Activated CD4-positive, alpha-beta T cell treated with anti-CD3 and anti-CD28 coated beads, Interleukin-2, amount 50 U/mL, for 48 hours (primary cell): Measurements from ENCODE around the gene AGBL4.
A peak's percentile ranks its signal among the peaks of the same experiment; 100 is the strongest.

Source experiments
- DNase-seq, 2 experiments: peaks; one replicate each; pipeline ENCODE4 v3.0.0-alpha.2; 2020

AGBL4 gene

DNA sequence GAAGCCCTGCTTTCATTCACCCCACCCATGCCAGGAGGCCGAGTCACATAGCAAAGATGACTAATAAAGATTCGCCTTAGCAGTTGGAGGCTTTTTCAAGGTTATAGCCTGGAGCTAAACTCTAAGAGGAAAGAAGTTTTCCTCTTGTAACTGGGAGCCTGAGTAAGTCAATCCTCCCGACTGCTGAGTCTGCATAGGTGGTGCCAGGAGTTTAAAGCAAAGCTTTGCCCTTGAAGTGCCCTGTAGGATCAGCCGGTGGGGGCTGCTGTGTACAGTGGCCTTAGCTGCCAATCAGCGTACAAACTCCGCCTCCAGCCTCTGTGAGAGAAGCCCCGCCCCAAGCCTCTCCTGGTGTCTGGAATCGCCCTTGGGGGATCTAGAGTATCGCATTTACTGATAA, 1404.2 kb downstream of the AGBL4 start:
- DNase-seq: no peak

DNA sequence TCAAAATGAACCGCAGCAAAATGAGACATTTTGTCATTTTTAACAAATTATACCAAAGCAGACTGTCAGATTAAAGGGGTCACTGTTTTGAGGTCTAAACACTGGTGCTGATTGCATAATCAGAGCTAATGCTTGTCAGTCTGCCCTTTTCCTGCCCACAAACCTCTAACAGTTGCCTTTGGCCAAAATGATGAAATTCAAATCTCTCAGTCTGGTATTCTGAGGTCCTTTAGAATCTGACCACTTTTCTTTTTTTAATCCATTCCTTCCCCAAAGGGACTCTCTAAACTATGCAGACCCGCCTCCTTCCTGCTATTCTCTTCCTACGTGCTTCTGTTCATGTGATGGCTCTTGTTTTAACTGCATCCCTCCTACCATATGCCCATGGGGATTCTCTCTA, 1406.5 kb downstream of the AGBL4 start:
- no peak for DNase-seq

DNA sequence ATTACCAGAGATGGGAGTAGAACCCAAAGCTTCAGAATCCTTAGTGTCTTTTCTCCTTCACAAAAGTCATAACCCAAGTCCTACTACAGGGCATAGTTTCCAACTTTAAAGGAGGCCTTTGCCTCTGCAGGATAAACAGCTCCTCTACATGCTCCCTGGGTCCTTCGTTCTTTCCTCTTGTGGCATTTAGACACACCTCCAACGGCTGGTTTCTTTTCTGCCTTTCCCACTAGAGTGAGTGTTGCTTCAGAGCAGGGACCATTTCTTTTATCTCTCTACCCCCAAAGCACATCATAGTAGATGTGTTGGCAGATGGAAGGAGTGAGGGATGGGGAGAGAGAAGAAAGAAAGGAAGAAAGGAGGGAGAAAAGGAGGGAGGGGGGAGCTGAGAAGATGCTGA, 1407.0 kb downstream of the AGBL4 start:
- no peak for DNase-seq

DNA sequence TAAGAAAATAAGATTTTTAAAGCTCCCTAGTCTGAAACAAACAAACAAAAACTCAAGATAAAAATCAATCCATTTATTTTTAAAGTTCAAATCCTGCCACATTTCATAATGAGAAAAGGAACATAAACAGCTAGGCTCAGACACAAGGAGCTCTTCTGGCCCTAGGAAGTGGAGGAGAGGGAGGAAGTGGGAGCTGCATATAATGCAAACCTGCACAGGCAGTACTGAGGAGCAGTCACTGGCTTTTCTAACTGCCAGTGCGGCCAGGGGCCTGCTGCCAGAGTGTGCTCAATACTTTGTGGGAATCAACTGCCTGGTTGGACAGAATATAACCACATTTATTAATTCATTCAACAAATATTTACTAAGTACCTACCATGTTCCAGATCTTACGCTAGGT, 1411.9 kb downstream of the AGBL4 start:
- DNase-seq: no peak

DNA sequence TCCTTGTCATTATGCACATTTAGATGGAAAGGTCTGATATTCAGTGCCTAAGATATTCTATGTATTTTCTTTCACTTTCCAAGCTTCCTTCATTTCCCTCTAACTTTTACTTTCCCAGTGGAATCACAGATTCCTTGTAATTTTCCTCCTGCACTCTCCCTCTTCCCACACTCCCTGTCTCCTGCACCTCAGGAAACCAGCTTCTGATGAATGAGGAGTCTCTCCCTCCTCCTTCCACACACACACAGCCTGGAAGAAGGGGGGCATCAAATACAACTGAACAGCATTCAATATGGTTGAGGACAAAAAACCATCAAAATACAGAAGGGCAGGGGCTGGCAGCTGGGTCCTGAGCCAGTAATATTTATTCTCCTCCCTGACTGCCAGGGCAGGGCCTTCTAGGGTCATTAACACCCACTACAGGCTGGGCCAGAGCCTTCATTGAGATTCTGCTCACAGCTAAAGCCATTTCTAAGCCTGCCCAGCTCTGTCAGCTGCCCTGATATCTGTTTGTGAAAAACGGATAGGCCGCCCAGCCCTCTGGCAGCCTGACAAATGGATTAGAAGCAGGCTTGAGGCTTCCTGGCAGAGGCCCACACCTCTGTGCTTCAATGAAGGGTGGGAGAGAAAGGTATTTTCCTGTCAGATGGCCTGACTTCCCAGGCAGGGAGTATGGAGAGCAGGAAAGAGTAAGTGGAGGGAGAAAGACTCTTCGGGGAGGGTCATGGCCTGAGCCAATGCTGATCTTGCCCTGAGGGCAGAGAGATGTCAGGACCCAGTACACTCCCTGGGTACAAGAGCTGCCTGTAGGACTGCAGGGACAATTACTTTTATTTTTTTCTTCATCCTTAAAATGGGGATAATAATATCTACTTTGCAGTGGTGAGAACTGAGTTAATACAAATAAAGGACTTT, 1412.9 kb downstream of the AGBL4 start:
- no peak for DNase-seq

DNA sequence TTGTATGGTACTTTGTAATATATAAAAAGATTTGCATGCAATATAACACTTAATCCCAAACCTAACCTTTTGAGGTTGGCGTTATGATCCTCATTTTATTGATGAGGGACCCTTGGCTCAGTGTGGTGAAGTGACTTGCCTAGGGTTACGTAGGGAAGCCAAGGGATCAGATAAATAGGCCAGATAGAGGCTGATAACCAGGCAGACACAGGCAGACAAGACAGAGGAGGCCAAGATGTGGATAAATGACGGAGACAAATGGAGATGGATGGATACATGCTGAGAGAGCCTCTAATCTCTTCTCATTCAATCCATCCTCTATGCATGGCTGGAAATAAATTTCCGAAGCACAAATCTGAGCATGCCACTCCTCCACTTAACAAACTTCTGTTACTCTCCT, 1414.9 kb downstream of the AGBL4 start:
- no peak for DNase-seq

DNA sequence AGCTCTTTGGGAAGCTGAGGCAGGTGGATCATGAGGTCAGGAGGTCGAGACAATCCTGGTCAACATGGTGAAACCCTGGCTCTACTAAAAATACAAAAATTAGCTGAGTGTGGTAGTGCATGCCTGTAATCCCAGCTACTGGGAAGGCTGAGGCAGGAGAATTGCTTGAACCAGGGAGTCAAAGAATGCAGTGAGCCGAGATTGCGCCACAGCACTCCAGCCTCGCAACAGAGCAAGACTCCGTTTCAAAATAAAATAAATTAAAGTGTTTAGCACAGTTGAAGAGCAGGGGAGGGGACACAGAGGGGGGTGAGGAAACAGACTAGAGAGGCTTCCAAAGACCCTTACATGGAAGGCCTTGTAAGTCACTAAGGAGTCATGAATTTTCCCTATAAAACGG, 1420.5 kb downstream of the AGBL4 start:
- no peak for DNase-seq

DNA sequence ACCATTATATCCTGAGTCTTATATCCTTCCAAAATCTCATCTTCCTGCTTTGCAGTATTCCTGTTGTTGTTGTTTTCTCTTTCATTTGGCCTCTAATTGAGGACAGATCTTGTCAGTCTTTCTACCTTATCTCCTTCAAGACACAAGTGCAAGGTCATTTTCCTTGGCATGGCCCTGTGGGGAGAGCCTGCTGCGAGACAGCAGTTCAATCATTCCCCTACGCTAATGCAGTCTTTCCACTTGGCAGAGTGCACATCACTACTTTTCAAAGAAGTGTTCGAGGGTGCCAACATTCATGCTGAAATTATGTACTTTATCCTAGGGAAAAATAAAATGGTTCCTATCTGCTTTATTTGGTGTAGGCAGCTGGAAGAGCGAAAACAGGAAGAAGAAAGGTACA, 1421.4 kb downstream of the AGBL4 start:
- DNase-seq: no peak

DNA sequence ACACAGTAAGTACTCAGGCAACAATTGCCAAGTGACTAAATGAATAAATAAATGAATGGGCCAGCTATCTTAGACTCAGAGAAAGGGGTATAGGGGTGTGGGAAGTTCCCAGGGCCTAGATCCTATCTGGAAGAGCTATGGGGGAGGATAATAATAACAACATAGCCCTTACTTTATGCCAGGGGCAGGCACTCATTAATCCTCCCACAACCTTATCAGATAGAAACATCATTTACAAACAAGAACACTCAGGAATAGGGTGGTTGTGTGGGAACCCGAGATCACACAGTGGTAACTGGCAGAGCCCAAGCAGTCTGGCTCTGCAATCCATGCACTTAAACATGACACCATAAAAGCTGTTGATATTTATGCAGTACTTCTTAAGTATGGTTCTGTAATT, 1423.6 kb downstream of the AGBL4 start:
- no peak for DNase-seq

DNA sequence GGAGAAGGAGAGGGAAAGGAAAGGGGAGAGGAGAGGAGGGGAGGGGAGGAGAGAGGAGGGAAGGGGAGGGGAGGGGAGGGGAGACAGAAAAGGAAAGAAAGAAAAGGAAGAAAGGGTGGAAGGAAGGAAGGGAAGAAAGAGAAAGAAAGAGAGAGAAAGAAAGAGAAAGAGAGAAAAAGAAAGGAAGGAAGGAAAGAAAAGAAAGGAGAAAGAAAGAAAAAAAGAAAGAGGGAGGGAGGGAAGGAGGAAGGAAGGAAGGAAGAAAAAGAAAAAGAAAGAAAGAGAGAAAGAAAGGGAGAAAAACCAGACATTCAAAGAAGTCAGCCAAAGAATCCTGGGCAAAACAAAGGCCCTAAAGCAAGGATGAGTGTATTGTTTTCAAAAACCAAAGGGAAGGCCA, 1426.1 kb downstream of the AGBL4 start:
- DNase-seq: no peak

DNA sequence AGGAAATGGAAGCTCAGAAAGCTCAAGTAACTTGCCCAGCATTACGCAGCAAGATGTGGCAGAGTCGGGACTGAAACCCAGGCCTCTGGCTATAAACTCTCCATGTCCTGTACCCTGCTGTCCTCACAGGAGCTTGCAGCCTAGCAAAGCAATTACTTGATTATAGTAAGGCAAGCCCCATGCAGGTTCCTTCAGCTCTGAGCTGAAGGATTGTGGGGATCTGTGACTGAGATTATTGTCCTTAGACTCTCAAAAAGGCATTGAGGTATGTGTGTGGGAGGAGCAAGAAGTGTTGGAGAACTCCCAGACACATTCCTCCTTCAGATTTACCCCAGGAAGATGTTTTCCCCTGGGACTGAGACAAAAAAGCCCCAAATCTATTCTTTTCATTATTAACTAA, 1427.7 kb downstream of the AGBL4 start:
- no peak for DNase-seq

DNA sequence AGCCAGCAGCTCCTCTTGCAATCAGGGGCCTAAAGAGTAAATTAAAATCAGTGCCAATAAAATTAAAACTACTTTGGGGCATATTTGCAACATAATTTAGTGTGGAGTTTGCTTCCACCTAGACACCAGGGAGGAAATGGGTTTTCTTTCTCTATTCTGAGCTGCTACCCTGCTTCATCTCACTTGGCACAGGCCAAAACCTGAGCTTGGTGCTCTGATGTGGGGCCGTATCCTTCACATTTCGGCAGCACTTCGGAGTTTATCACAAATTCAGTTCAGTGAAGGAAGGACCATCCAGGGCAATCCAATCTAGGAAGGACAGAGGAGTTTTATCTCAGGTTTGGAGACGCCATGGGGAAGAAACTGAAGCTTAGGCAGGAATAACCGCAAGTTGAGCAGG, 1428.1 kb downstream of the AGBL4 start:
- no peak for DNase-seq

DNA sequence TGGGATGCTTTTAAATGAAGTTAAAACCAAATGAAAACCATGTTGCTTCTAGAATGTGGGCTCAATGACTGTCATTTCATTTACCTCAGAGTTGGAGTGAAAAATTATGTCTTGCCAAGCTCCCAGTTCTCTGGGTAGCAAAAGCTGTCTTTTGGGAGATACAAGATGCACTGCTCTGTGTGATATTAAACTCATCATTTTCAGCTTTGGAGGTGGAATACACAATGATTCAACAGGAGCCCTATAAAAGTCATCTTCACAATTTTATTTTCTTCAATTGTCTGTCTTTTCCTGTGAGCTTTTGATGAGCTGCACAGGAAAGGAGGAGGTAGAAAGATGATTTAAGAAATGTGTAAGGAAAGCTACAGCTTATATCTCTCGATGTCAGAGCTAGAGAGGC, 1431.4 kb downstream of the AGBL4 start:
- DNase-seq: no peak

DNA sequence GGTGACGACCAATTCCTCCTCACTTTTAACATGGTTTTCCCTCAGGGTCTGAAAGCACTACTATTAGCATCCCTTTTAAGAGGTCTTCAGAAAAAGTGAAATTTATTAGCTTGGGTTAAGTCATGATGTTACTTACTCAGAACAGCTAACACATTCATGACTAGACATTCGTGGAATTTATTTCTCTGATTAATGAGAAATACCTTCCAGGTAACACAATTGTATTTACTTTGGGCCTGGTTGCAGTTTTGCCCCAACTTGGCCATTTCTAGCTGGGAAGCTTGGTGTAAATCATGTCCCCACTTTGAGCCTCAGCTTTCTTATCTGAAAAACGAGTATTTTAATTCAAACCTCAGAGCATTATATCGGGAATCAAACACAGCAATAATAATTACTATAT, 1432.6 kb downstream of the AGBL4 start:
- DNase-seq: no peak

DNA sequence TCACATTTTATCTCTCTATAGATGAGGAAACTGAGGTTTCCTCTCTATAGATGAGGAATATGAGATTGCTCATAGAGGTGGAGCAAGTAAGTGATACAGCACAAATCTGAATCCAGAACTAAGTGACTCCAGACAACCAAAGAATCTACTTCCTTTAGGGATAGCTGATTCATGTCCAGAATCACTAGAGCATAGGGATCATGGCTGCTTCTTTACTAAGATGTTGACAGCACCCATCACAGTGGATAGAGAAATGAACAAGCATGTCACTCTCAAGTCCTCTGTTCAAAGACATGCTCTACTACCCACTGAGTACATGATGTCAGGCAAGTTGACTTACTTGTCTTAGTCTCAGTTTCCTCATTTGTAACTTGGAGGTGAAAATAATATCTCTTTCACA, 1435.7 kb downstream of the AGBL4 start:
- DNase-seq: no peak

DNA sequence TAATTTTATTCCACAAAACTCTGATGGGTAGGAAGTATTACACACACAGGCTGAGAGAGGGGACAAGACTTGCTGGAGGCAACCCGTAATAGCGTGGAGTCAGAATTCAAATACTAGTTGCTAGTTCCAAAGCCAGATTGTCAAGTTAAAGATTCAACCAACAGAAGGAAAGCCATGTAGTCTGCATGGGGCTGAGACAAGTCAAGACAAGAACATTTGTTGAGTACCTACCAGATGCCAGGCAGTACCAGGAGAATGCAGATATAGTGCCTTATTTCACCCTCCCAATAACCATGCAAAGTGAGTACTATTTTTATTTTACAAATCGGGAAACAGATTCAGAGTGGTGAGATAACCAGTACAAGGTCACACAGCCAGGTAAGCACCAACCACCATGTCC, 1441.3 kb downstream of the AGBL4 start:
- no peak for DNase-seq

DNA sequence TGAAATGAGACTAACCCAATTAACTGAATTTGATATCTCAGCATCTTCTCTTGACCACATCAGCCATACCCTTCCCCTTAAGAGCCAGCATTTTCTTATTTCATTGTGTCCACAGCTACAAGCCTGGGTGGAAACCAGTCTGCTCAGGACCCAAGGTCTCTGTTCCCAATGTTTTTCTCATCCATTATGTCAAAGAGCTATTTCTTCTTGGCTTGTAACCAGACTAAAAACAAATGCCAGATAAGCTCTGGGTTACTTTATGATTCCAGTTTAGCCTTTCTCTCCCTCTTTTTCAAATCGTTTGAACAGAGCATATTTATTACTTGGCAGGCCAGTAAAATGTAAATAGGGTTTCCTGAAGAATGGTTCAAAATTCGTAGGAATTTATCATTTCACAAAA, 1442.5 kb downstream of the AGBL4 start:
- DNase-seq: no peak

DNA sequence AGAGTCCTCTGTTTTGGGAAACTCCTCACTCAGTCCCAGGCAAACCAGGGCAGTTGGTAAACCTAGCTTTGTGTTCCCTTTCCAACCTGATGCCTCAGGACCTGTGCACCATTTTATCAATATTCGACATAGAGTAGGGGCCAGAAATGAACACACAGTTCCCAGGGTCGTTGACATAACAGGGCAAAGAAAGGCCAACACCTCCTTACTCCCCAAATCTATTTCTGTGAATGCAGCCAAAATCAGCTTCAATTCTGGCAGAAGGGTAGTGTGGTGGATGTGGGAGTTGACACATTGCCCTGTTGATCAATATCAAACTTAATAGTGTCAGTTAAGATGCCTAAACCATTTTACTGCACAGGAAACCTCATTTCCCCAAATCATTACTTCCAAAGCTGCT, 1447.2 kb downstream of the AGBL4 start:
- DNase-seq: no peak

DNA sequence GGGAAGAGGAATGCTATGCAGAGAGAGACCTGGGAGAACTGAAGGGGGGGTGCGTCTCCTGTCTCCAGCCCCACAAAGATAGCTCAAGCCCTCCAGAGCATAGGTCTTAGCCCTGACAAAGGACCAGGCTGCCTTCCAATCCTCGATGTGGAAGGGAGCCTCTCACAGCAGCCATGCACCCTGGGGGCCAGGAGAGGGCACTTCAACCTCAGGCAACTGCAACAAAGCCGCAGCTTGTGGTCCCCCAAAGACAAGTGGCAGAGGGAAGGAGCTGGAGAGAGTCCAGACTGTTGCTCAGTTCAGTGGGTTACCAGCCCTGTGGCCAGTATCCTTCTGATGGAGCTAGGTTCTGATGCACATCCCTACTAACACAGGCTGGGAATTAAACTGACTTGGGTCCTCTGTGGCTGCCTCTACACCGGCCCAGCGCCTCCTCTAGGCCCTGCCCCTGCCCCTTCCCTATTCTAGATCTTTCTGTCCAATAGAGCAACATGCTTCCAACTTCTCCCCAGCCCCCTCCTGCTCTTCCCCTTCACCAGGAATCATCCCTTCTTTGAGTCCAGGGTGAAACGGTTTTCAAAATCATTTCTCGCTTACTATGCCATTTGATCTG, 1451.0 kb downstream of the AGBL4 start:
- DNase-seq: peak; percentile 2 to 13

DNA sequence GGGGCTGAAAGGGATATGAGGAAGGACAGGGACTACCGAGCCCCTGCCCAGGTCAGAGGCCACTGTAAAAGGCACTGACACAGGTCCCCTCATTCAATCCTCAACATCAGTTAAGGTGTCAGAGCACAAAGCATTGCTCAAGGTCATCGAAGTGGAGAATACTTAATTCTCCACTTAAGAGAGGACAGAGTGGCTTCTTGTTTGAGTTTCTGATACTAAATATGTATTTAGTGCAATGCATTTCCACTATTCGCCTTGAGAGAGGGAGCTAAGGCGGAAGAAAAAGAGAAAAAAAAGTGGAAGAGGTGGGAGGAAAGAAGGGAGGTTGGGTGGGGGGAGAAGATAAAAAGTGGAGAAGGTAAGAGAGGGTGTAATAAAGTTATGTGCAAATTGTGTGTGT, 1451.6 kb downstream of the AGBL4 start:
- DNase-seq: no peak

DNA sequence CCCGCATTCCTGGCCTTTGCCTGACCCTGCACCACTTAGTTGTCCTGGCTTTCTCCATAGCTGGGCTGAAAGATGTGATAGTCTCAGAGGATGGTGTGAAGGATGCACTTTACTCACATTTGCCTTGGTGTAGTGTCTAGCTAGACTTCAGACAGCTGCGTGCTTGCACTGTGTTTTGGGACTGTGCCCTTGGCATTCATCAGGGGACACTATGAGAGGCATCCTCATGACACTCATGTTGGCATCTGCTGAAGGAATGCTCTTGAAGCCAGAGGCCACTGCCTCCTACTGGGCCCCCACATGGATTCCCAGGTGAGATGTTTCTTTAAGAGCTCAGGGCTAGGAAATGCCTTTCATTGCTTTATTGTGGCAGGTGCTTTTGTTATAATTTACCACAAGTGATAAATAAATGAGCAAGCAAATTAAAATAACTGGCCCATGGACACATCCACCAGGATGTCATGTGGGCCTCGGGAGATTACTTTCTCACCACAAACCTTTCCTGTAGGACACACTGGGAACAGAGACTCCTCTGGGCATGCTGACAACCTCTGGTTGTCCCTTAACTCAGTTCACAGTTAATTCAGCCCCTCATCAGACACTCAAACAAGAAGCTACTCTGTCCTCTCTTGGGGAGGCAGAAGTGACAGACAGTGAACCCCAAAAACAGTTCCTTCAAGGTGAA, 1452.3 kb downstream of the AGBL4 start:
- no peak for DNase-seq

DNA sequence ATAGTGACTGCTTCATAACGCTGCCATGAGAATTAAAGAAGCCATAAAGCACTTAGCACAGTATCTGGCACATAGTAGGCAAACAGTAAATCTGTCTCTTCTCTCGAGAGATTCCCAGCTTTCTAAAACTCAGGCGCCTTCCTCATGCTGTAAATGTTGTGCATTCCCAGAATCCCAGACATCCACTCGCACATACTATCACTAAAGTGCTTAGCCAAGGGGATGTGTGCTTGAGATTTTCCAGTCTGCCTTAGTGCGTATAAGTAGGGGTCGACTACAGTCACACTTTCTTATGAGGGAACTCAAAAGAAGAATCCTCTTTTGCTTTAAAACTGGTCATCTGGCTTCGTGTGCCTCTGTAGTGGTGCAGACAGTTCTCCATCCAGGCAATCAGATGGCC, 1453.2 kb downstream of the AGBL4 start:
- DNase-seq: no peak

DNA sequence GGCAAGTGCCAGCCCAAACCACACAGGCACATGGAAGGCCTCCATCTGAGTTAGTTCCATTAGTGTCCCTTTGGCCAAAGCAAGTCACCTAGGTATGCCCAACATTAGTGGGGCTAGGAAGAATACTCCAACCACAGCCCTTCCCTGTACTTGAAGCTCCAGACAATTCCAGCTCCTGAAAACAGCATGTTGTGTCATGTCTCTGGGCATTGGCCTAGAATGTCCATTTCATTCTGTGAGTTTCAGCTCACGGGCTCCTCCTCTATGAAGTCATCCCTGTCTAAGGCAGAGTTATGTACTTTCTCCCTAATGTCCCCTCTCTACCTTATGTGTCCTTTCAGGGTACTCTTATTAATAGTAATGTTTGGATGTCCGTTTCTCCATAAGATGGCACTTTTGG, 1455.3 kb downstream of the AGBL4 start:
- DNase-seq: no peak

DNA sequence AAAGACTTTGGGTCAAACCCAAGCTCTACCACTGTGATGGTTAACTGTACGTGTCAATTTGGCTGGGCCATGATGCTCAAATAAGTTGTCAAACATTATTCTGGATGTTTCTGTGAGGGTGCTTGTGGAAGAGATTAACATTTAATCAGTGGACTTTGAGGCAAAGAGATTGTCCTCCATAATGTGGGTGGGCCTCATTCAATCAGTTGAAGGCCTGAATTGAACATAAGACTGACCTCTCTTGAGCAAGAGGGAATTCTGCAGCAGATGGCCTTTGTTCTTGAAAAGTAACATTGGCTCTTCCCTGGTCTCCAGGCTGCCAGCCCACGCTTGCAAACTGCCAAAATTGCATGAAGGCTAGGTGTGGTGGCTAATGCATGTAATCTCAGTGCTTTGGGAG, 1457.3 kb downstream of the AGBL4 start:
- DNase-seq: no peak
